ENCODE measurements around the gene CKAP5.
"Not testable (repeated sequence)": the region's sequence is repeated elsewhere in the genome, so short reads cannot be mapped to it uniquely, and the experiment has no call there.

Gene CKAP5

DNA sequence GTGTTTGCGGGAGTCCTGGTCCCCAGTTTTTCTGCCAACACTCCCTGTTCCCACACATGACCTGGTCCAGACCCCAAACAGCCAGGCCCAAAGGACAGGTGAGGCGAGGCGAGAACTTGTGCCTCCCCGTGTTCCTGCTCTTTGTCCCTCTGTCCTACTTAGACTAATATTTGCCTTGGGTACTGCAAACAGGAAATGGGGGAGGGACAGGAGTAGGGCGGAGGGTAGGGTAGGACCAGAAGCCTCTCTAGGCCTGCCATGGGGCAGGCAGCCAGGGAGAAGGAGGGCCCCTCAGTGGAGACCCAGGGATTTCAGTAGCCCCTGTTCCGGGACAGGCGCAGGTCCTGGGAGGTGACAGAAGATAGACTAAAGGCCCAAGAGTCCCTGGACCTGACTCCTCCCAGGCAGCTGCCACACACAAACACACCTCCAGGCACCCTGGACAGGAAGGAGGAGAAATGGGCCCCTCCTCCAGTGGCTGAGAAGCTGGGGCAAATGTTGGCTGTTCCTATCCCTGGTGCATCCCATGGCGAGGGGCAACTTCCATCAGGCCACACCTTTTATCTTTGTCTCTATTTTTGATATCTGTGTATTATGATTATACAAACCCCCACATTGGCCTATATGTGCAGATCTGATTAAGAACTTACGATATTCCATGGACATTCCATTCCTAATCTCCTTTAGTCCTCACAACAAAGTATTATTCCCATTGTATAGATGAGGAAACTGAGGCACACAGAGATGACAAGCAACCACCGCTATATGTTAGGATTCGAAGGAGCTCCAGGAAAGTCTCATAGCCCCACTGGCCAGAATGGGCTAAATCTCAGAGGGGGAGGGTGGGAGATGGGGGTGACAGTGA lies 127.7 kb downstream of the CKAP5 start:
- ATAC-seq = peak; percentile 9; the same call in 2 of the 3 replicates
- no peak for TF ChIP-seq OSR1 (CRISPR knock-in tag; IDR thresholded peaks at IDR 0.05)
- TF ChIP-seq POU6F1 (CRISPR knock-in tag; IDR thresholded peaks at IDR 0.05; ENCODE audit: borderline replicate concordance, low read depth) = no peak
- no peak for TF ChIP-seq RARB (CRISPR knock-in tag; IDR thresholded peaks at IDR 0.05)
- TF ChIP-seq ZC3H10 (CRISPR knock-in tag; IDR thresholded peaks at IDR 0.05) = no peak
- TF ChIP-seq ZFP3 (CRISPR knock-in tag; IDR thresholded peaks at IDR 0.05) = no peak
- TF ChIP-seq TOX (CRISPR knock-in tag; IDR thresholded peaks at IDR 0.05; ENCODE audit: borderline replicate concordance) = no peak
- TF ChIP-seq GLIS3 (CRISPR knock-in tag; IDR thresholded peaks at IDR 0.05) = no peak
- TF ChIP-seq CSRNP3 (CRISPR knock-in tag; IDR thresholded peaks at IDR 0.05) = no peak
- TF ChIP-seq TCF4 (CRISPR knock-in tag; IDR thresholded peaks at IDR 0.05; ENCODE audit: borderline replicate concordance) = no peak

DNA sequence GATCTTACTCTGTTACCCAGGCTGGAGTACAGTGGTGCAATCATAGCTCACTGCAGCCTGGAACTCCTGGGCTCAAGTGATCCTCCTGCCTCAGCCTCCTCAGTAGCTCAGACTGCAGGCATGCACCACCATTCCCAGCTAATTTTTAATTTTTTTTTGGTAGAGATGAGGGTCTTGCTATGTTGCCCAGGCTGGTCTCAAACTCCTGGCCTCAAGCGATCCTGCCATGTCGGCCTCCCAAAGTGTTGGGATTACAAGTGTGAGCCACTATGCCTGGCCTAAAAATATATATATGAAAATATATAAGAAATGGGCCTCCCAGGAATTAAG lies 128.3 kb downstream of the CKAP5 start:
- not testable (repeated sequence) for ATAC-seq

DNA sequence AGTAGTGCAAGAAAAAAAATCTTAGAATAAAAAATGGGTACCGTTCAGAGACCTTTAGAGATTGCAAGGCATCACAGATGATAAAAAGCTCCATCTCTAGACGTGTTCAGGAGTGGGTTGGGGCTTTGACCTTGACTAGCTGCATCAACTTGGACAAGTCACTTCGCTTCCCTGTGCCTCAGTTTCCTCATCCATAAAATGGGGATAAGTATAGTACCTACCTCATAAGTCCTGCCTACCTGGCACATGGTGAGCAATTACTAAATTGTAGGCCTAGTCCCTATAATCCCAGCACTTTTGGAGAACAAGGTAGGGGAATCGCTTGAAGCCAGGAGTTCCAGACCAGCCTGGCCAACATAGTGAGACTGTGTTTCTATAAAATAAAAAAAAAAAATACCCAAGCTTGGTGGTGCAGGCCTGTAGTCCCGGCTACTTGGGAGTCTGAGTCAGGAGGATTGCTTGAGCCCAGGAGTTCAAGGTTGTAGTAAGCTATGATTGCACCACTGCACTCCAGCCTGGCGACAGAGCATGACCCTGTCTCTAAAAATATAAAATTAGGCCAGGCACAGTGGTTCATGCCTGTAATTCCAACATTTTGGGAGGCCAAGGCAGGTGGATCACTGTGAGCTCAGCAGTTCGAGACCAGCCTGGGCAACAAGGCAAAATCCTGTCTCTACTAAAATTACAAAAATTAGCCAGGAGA lies 133.1 kb downstream of the CKAP5 start:
- no peak for ATAC-seq
- TF ChIP-seq PPARA (CRISPR knock-in tag; IDR thresholded peaks at IDR 0.05; ENCODE audit: borderline replicate concordance) = no peak
- TF ChIP-seq ZNF565 (CRISPR knock-in tag; conservative IDR thresholded peaks at IDR 0.05; ENCODE audit: low read depth) = no peak
- TF ChIP-seq SNAI2 (CRISPR knock-in tag; IDR thresholded peaks at IDR 0.05) = no peak
- no peak for TF ChIP-seq BACH2 (CRISPR knock-in tag; IDR thresholded peaks at IDR 0.05; ENCODE audit: borderline replicate concordance)
- no peak for TF ChIP-seq GLIS3 (CRISPR knock-in tag; IDR thresholded peaks at IDR 0.05)
- no peak for TF ChIP-seq ZNF70 (CRISPR knock-in tag; IDR thresholded peaks at IDR 0.05)
- no peak for TF ChIP-seq CSRNP3 (CRISPR knock-in tag; IDR thresholded peaks at IDR 0.05)
- no peak for TF ChIP-seq ZFP3 (CRISPR knock-in tag; IDR thresholded peaks at IDR 0.05)
- no peak for TF ChIP-seq TOX (CRISPR knock-in tag; IDR thresholded peaks at IDR 0.05; ENCODE audit: borderline replicate concordance)
- no peak for TF ChIP-seq ZFP30 (CRISPR knock-in tag; IDR thresholded peaks at IDR 0.05)
- no peak for TF ChIP-seq OSR1 (CRISPR knock-in tag; IDR thresholded peaks at IDR 0.05)
- TF ChIP-seq, protein P1, sequence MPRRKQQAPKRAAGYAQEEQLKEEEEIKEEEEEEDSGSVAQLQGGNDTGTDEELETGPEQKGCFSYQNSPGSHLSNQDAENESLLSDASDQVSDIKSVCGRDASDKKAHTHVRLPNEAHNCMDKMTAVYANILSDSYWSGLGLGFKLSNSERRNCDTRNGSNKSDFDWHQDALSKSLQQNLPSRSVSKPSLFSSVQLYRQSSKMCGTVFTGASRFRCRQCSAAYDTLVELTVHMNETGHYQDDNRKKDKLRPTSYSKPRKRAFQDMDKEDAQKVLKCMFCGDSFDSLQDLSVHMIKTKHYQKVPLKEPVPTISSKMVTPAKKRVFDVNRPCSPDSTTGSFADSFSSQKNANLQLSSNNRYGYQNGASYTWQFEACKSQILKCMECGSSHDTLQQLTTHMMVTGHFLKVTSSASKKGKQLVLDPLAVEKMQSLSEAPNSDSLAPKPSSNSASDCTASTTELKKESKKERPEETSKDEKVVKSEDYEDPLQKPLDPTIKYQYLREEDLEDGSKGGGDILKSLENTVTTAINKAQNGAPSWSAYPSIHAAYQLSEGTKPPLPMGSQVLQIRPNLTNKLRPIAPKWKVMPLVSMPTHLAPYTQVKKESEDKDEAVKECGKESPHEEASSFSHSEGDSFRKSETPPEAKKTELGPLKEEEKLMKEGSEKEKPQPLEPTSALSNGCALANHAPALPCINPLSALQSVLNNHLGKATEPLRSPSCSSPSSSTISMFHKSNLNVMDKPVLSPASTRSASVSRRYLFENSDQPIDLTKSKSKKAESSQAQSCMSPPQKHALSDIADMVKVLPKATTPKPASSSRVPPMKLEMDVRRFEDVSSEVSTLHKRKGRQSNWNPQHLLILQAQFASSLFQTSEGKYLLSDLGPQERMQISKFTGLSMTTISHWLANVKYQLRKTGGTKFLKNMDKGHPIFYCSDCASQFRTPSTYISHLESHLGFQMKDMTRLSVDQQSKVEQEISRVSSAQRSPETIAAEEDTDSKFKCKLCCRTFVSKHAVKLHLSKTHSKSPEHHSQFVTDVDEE (CRISPR knock-in tag; IDR thresholded peaks at IDR 0.05) = no peak
- TF ChIP-seq ARNTL (CRISPR knock-in tag; IDR thresholded peaks at IDR 0.05; ENCODE audit: borderline replicate concordance, low read depth) = no peak
- no peak for TF ChIP-seq ESRRG (CRISPR knock-in tag; IDR thresholded peaks at IDR 0.05)
- no peak for TF ChIP-seq ISL1 (CRISPR knock-in tag; IDR thresholded peaks at IDR 0.05)
- no peak for TF ChIP-seq CSDC2 (CRISPR knock-in tag; IDR thresholded peaks at IDR 0.05)
- no peak for TF ChIP-seq RARB (CRISPR knock-in tag; IDR thresholded peaks at IDR 0.05)
- TF ChIP-seq TCF4 (CRISPR knock-in tag; IDR thresholded peaks at IDR 0.05; ENCODE audit: borderline replicate concordance) = no peak
